ENCODE results near the gene FBLN7.

- TF ChIP-seq POLR2AphosphoS5 (IDR thresholded peaks at IDR 0.05) (no peak), CTCF (IDR thresholded peaks at IDR 0.05) (no peak)
Measured at GRCh38 chr2:112152476-112153178, 14.4 kb downstream of the FBLN7 start.

Measured in gastroesophageal sphincter (tissue), 3 donors.